ENCODE results near the gene ZNF14.
"Not testable (repeated sequence)": the region's sequence is repeated elsewhere in the genome, so short reads cannot be mapped to it uniquely, and the experiment has no call there.

ZNF14 gene

DNA sequence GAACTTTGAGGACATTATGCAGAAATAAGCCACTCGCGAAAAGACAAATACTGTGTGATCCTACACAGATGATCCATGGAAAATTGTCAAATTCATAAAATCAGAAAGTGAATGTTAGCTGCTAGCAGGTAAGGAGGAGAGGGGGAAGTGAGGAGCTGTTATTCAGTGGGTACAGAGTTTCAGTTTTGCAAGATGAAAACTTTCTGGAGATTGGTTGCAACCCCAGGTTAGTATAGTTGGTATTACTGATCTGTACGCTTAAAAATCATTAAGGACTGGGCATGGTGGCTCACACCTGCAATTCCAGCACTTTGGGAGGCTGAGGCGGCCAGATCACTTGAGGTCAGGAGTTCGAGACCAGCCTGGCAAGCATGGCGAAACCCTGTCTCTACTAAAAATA, 46.3 kb downstream of the ZNF14 start:
- DNase-seq = no peak
- TF ChIP-seq POLR2A (IDR thresholded peaks at IDR 0.05; ENCODE audit: low read length) (no peak), GATA1 (IDR thresholded peaks at IDR 0.05; ENCODE audit: low read depth, low read length) (no peak)

GRCh38 chr19:19686119-19686518, 46.8 kb downstream of the ZNF14 start:
- DNase-seq = not testable (repeated sequence)

DNA sequence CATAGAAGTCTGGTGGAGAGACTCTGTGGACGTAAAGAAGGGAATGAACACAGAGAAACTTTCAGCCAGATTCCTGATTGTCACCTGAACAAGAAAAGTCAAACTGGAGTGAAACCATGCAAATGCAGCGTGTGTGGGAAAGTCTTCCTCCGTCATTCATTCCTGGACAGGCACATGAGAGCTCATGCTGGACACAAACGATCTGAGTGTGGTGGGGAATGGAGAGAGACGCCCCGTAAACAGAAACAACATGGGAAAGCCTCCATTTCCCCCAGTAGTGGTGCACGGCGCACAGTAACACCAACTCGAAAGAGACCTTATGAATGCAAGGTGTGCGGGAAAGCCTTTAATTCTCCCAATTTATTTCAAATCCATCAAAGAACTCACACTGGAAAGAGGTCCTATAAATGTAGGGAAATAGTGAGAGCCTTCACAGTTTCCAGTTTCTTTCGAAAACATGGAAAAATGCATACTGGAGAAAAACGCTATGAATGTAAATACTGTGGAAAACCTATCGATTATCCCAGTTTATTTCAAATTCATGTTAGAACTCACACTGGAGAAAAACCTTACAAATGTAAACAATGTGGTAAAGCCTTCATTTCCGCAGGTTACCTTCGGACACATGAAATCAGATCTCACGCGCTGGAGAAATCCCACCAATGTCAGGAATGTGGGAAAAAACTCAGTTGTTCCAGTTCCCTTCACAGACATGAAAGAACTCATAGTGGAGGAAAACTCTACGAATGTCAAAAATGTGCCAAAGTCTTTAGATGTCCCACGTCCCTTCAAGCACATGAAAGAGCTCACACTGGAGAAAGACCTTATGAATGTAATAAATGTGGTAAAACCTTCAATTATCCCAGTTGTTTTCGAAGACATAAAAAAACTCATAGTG, 53.5 kb downstream of the ZNF14 start:
- TF ChIP-seq POLR2A (IDR thresholded peaks at IDR 0.05; ENCODE audit: low read length) = no peak
- TF ChIP-seq GATA1 (IDR thresholded peaks at IDR 0.05; ENCODE audit: low read depth, low read length) = no peak
- DNase-seq = no peak

- no peak for DNase-seq
- TF ChIP-seq POLR2A (IDR thresholded peaks at IDR 0.05; ENCODE audit: low read length) (no peak), GATA1 (IDR thresholded peaks at IDR 0.05; ENCODE audit: low read depth, low read length) (no peak)
These were observed 55.3 kb downstream of the ZNF14 start for GRCh38 chr19:19677579-19677978.

DNA sequence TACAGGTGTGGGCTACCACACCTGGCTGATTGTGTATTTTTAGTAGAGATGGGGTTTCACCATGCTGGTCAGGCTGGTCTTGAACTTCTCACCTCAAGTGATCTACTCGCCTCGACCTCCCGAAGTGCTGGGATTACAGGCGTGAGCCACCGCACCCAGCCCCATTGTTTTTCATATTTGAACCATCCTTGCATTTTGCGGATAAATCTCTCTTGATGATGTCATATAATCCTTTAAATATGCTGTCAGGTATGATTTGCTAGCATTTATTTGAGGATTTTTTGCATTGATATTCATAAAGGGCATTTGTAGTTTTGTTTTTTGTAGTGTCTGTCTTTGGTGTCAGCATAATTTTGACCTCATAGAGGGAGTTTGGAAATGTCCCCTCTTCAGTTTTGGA, 58.6 kb downstream of the ZNF14 start:
- TF ChIP-seq POLR2A (IDR thresholded peaks at IDR 0.05; ENCODE audit: low read length) = no peak
- no peak for TF ChIP-seq GATA1 (IDR thresholded peaks at IDR 0.05; ENCODE audit: low read depth, low read length)
- DNase-seq = no peak

DNA sequence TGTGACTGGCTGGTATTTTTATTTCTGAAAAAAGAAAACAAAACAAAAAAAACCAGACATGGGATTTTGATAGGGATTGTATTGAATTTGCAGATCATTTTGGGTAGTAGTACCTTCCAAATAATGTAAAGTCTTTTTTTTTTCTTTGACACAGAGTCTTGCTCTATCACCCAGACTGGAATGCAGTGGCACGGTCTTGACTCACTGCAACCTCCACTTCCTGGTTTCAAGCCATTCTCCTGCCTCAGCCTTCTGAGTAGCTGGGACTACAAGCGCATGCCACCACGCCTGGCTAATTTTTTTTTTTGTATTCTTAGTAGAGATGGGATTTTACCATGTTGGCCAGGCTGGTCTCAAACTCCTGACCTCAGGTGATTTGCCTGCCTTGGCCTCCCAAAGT, 60.1 kb downstream of the ZNF14 start:
- no peak for DNase-seq
- no peak for TF ChIP-seq GATA1 (IDR thresholded peaks at IDR 0.05; ENCODE audit: low read depth, low read length)
- no peak for TF ChIP-seq POLR2A (IDR thresholded peaks at IDR 0.05; ENCODE audit: low read length)

- no peak for DNase-seq
- TF ChIP-seq GATA1 (IDR thresholded peaks at IDR 0.05; ENCODE audit: low read depth, low read length) (no peak), POLR2A (IDR thresholded peaks at IDR 0.05; ENCODE audit: low read length) (no peak)
These were observed 62.8 kb downstream of the ZNF14 start for GRCh38 chr19:19670070-19670551.

GRCh38 chr19:19668230-19669012, 64.5 kb downstream of the ZNF14 start, which contains the start of gene ZNF101:
ZNF101 (plus strand) TSS chr19:19668839; CDS start chr19:19668964, 125 bp downstream.
- DNase-seq = peak; percentile 95
- TF ChIP-seq POLR2A (IDR thresholded peaks at IDR 0.05; ENCODE audit: low read length) (peak; percentile 76), GATA1 (IDR thresholded peaks at IDR 0.05; ENCODE audit: low read depth, low read length) (no peak)

DNA sequence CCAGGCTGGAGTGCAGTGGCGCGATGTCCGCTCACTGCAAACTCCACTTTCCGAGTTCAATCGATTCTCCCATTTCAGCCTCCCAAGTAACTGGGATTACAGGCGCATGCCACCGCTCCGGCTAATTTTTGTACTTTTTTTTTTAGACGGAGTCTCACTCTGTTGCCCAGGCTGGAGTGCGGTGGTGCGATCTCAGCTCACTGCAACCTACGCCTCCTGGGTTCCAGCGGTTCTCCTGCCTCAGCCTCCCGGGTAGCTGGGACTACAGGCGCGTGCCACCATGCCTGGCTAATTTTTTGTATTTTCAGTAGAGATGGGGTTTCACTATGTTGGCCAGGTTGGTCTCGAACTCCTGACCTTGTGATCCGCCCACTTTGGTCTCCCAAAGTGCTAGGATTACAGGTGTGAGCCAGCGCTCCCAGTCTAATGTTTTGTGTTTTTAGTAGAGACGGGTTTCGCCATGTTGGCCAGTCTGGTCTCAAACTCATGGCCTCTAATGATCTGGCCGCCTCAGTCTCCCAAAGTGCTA, 67.4 kb downstream of the ZNF14 start:
- DNase-seq = not testable (repeated sequence)

- peak; percentile 97 to 98 for DNase-seq
- TF ChIP-seq GATA1 (IDR thresholded peaks at IDR 0.05; ENCODE audit: low read depth, low read length) = no peak
- peak; percentile 85 for TF ChIP-seq POLR2A (IDR thresholded peaks at IDR 0.05; ENCODE audit: low read length)
These were observed 69.4 kb downstream of the ZNF14 start, which contains the start of gene ATP13A1 for GRCh38 chr19:19663256-19664120. ATP13A1 (minus strand) TSS chr19:19663676; CDS start chr19:19663666, 10 bp downstream.

DNA sequence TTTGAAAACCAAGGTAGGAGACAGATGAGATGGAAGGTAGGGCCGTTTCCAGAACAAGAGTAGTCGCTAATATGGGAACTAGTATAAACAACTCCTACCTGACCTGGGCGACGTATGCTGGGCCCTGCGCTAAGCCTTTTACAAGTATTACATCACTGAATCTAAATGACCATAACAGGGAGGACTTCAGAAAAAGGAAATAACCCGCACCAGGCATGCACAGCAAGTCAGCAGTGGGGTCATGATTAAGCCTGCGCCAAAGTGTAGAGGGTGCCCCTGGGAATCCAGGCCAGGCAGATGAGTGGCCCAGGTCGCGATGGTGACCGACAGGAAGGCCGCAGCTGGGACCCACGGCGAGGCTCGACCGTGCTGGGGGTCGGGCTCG, 70.0 kb downstream of the ZNF14 start:
- TF ChIP-seq POLR2A (IDR thresholded peaks at IDR 0.05; ENCODE audit: low read length) (no peak), GATA1 (IDR thresholded peaks at IDR 0.05; ENCODE audit: low read depth, low read length) (no peak)
- DNase-seq = no peak

GRCh38 chr19:19662344-19662743, 70.6 kb downstream of the ZNF14 start:
- no peak for TF ChIP-seq POLR2A (IDR thresholded peaks at IDR 0.05; ENCODE audit: low read length)
- no peak for DNase-seq

DNA sequence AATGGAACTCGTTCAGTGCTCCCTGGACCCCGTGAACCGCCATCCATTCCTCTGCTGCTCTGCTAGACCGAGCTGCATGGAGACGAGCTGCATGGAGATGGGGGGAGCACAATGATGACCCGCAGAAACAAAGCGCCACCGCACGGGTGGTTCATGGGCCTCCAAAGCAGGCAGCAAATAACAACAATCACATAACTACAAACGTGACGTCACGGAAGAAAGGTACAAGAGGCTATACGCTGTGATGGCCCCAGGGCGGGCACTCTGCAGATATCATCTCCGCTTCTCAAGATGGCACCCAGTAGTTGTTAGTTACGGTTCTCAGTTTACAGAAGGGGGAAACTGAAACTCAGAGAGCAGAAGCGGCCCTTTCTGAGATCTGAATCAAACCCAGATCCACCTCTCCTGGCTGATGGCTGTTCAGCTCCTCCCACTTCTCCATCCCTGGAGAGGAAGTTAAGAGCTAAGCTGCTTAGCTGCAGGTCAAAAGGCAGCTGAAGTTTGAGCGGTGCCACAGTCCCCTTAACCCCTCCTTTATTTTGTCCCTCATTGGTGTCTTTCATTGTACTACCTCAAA, 71.1 kb downstream of the ZNF14 start:
- peak; percentile 29 to 44 for DNase-seq

More for the DNA sequence above, 71.1 kb downstream of the ZNF14 start:
- no peak for TF ChIP-seq GATA1 (IDR thresholded peaks at IDR 0.05; ENCODE audit: low read depth, low read length)
- TF ChIP-seq POLR2A (IDR thresholded peaks at IDR 0.05; ENCODE audit: low read length) = no peak

Measured in erythroblast (primary cell).